GM13977 (cell line): Measurements from ENCODE around the gene LAIR1.
"Not testable (repeated sequence)": the region's sequence is repeated elsewhere in the genome, so short reads cannot be mapped to it uniquely, and the experiment has no call there.

Source experiments
- DNase-seq: peaks from one replicate; pipeline ENCODE4 v3.0.0; 2012; ENCODE audit warnings: low spot score
- CTCF ChIP-seq: IDR thresholded peaks from 2 replicates; pipeline ENCODE4 v1.5.1; 2012; ENCODE audit warnings: mild to moderate bottlenecking, control low read depth; ENCODE audit not compliant: insufficient read depth; ENCODE audit errors: extremely low read depth, missing control alignments
- in situ Hi-C: fragments of 300-500 bp; cut with MboI; formaldehyde crosslinking; loops from one replicate; pipeline ENCODE4 v1.12.0; 2022; ENCODE audit warnings: low sequenced_read_pairs, low pct_unique_long_range_greater_than_20kb, mixed read lengths, inconsistent platforms; ENCODE audit not compliant: unreplicated experiment

Gene LAIR1

GRCh38 chr19:54325631-54326030 is 39.1 kb downstream of the LAIR1 start:
- no peak for DNase-seq
- no peak for TF ChIP-seq CTCF
- in situ Hi-C loops = no loop called here

GRCh38 chr19:54325194-54325621 is 39.5 kb downstream of the LAIR1 start:
- peak; percentile 78 for TF ChIP-seq CTCF
- in situ Hi-C loops = no loop called here
- DNase-seq = peak; percentile 66

GRCh38 chr19:54324071-54324470 is 40.7 kb downstream of the LAIR1 start:
- no peak for DNase-seq
- TF ChIP-seq CTCF = no peak
- in situ Hi-C loops = no loop called here

- DNase-seq, in situ Hi-C loops: not testable (repeated sequence)
These were observed 41.8 kb downstream of the LAIR1 start for GRCh38 chr19:54322934-54323333.

- DNase-seq, in situ Hi-C loops: not testable (repeated sequence)
These were observed 42.4 kb downstream of the LAIR1 start for GRCh38 chr19:54322295-54322694.

- in situ Hi-C loops = no loop called here
- TF ChIP-seq CTCF = no peak
These were observed 44.6 kb downstream of the LAIR1 start for GRCh38 chr19:54319892-54320670.

GRCh38 chr19:54319049-54319448 is 45.7 kb downstream of the LAIR1 start:
- TF ChIP-seq CTCF = no peak
- DNase-seq = peak; percentile 56
- in situ Hi-C loops = no loop called here

More at GRCh38 chr19:54319892-54320670, 44.6 kb downstream of the LAIR1 start:
- DNase-seq = no peak

- in situ Hi-C loops = no loop called here
- no peak for TF ChIP-seq CTCF
- DNase-seq = no peak
These were observed 46.8 kb downstream of the LAIR1 start for GRCh38 chr19:54317965-54318240.
